SK-N-SH (cell line): ENCODE results near the gene MYH16. TPM values are rescaled to one million over a fixed set of nuclear protein-coding genes. Genes with fewer than 3 reads are reported as not detected.

Source experiments
- CTCF ChIA-PET: fragments of 300-600, 350-600 bp; formaldehyde crosslinking; extraction: SDS; loops from one replicate; lab custom pipeline; 2021; lab: Yijun Ruan, JAX
- POLR2A ChIA-PET: fragments of 350-600 bp; sonication (Branson Sonifier 250); formaldehyde crosslinking; extraction: SDS; loops from one replicate; lab custom pipeline; 2020; ENCODE audit warnings: antibody characterized with exemption, inconsistent platforms; lab: Yijun Ruan, JAX
- DNase-seq: peaks from one replicate; pipeline ENCODE4 v3.0.0; 2012
- H2AFZ ChIP-seq: fragments of 200-600 bp; sonication (generic); 2 replicates; pipeline ENCODE4 v1.8.1; 2016; ENCODE audit warnings: antibody characterized with exemption, mild to moderate bottlenecking, low read depth
- H3F3A ChIP-seq: fragments of 200-600 bp; sonication (generic); replicated peaks from 2 replicates; pipeline ENCODE3; 2016; ENCODE audit warnings: antibody characterized with exemption, mild to moderate bottlenecking; ENCODE audit not compliant: insufficient read depth
- H3K27ac ChIP-seq, 2 experiments: fragments of 200-500 bp in 1 of 2; fragments of 200-600 bp in 1 of 2; sonication (Bioruptor generic) in 1 of 2; sonication (generic), shearing (Covaris generic) in 1 of 2; 2 replicates each; pipeline versions ENCODE4 v1.5.1 to v1.6.1; 2014 to 2016; ENCODE audit warnings: low read depth in 2 of 2, inconsistent platforms in 1 of 2, low read length in 1 of 2, mild to moderate bottlenecking in 1 of 2, mixed read lengths in 1 of 2
- H3K27me3 ChIP-seq: fragments of 200-600 bp; sonication (generic), shearing (Covaris generic); 2 replicates; pipeline ENCODE4 v1.6.1; 2016; ENCODE audit warnings: mixed run types; ENCODE audit not compliant: insufficient read depth
- H3K36me3 ChIP-seq, 2 experiments: fragments of 200-500 bp in 1 of 2; fragments of 200-600 bp in 1 of 2; sonication (Bioruptor generic) in 1 of 2; sonication (generic) in 1 of 2; replicated peaks in 1 of 2; 2 replicates each; pipeline versions ENCODE3 to v1.5.1; 2014 to 2016; ENCODE audit warnings: low read length in 1 of 2, mild to moderate bottlenecking in 1 of 2; ENCODE audit not compliant: insufficient read depth in 2 of 2, control insufficient read depth in 1 of 2
- H3K4me1 ChIP-seq, 2 experiments: fragments of 200-500 bp in 1 of 2; fragments of 200-600 bp in 1 of 2; sonication (Bioruptor generic) in 1 of 2; sonication (generic), shearing (Covaris generic) in 1 of 2; 2 replicates each; pipeline versions ENCODE4 v1.5.1 to v1.6.1; 2014 to 2016; ENCODE audit warnings: low read depth in 1 of 2, low read length in 1 of 2, mixed run types in 1 of 2; ENCODE audit not compliant: insufficient read depth in 2 of 2, control insufficient read depth in 1 of 2
- H3K4me2 ChIP-seq: fragments of 200-600 bp; sonication (generic), shearing (Covaris generic); 2 replicates; pipeline ENCODE4 v1.6.1; 2017; ENCODE audit warnings: mixed run types
- H3K4me3 ChIP-seq, 2 experiments: fragments of 200-500 bp in 1 of 2; fragments of 200-600 bp in 1 of 2; sonication (Bioruptor generic) in 1 of 2; sonication (generic), shearing (Covaris generic) in 1 of 2; 2 replicates each; pipeline versions ENCODE4 v1.5.1 to v1.8.1; 2014 to 2016; ENCODE audit warnings: low read depth in 2 of 2, inconsistent platforms in 1 of 2, low read length in 1 of 2, mild to moderate bottlenecking in 1 of 2, mixed read lengths in 1 of 2, moderate library complexity in 1 of 2
- H3K79me2 ChIP-seq: fragments of 200-600 bp; sonication (generic); 2 replicates; pipeline ENCODE4 v1.8.1; 2017; ENCODE audit warnings: mild to moderate bottlenecking; ENCODE audit not compliant: insufficient read depth
- H3K9ac ChIP-seq: fragments of 200-600 bp; sonication (generic); 2 replicates; pipeline ENCODE4 v1.6.1; 2017; ENCODE audit warnings: mixed run types
- H3K9me2 ChIP-seq: fragments of 200-600 bp; sonication (generic); 2 replicates; pipeline ENCODE4 v1.6.1; 2017; ENCODE audit warnings: mixed run types
- H3K9me3 ChIP-seq: fragments of 200-600 bp; sonication (generic); 2 replicates; pipeline ENCODE4 v1.6.1; 2017; ENCODE audit warnings: mixed run types, mild to moderate bottlenecking, moderate library complexity
- H4K20me1 ChIP-seq: fragments of 200-600 bp; sonication (generic); 2 replicates; pipeline ENCODE4 v1.6.1; 2017; ENCODE audit warnings: mild to moderate bottlenecking, mixed run types; ENCODE audit not compliant: insufficient read depth
- EP300 ChIP-seq, 2 experiments: IDR thresholded peaks; 2 replicates each; pipeline versions ENCODE4 v1.4.0 to v1.6.1; 2012; ENCODE audit warnings: borderline replicate concordance in 1 of 2, low read depth in 1 of 2, low read length in 1 of 2
- EZH2phosphoT487 ChIP-seq: fragments of 200-600 bp; sonication (generic); IDR thresholded peaks from 2 replicates; pipeline ENCODE4 v1.6.1; 2017; ENCODE audit warnings: low read depth, mixed run types, mild to moderate bottlenecking, antibody characterized with exemption, moderate library complexity, borderline replicate concordance
- FOXJ3 ChIP-seq: sonication (generic); formaldehyde crosslinking; IDR thresholded peaks from 2 replicates; pipeline ENCODE4 v1.5.1; 2020; ENCODE audit warnings: mild to moderate bottlenecking, missing genetic modification reagents
- GATA2 ChIP-seq: sonication (generic); formaldehyde crosslinking; IDR thresholded peaks from 2 replicates; pipeline ENCODE4 v1.5.0; 2020; ENCODE audit warnings: mild to moderate bottlenecking, missing genetic modification reagents
- JUND ChIP-seq: IDR thresholded peaks from 2 replicates; pipeline ENCODE4 v1.4.0; 2012
- MXI1 ChIP-seq: IDR thresholded peaks from 2 replicates; pipeline ENCODE4 v1.6.1; 2012; ENCODE audit warnings: mild to moderate bottlenecking, low read depth, low read length, improper control_type of control experiment
- PBX3 ChIP-seq: IDR thresholded peaks from 2 replicates; pipeline ENCODE4; 2012
- RAD21 ChIP-seq: IDR thresholded peaks from 2 replicates; pipeline ENCODE4 v1.6.1; 2012; ENCODE audit warnings: mild to moderate bottlenecking, low read length
- RCOR1 ChIP-seq: fragments of 150-350 bp; IDR thresholded peaks from 2 replicates; pipeline ENCODE4 v1.6.1; 2017; ENCODE audit warnings: antibody characterized with exemption, low read length
- RXRA ChIP-seq: IDR thresholded peaks from 2 replicates; pipeline ENCODE4 v1.4.0; 2012; ENCODE audit warnings: low read depth, mild to moderate bottlenecking, borderline replicate concordance
- SIN3A ChIP-seq: IDR thresholded peaks from 2 replicates; pipeline ENCODE4 v1.6.1; 2012; ENCODE audit warnings: low read depth, mild to moderate bottlenecking, low read length, moderate library complexity, borderline replicate concordance
- SMC3 ChIP-seq: IDR thresholded peaks from 2 replicates; pipeline ENCODE4 v1.6.1; 2012; ENCODE audit warnings: low read depth, low read length, improper control_type of control experiment
- TEAD4 ChIP-seq: IDR thresholded peaks from 2 replicates; pipeline ENCODE4 v1.4.0; 2012; ENCODE audit warnings: mild to moderate bottlenecking, borderline replicate concordance; ENCODE audit not compliant: insufficient read depth
- YY1 ChIP-seq: IDR thresholded peaks from 2 replicates; pipeline ENCODE4 v1.4.0; 2012; ENCODE audit warnings: low read depth, mild to moderate bottlenecking
- WGBS: methylation state at CpG from one replicate; pipeline ENCODE4 v1.1.6; 2017; ENCODE audit warnings: low lambda C conversion rate; 5-methylcytosine and 5-hydroxymethylcytosine counted together
- polyA plus RNA-seq, 3 experiments: library from polyadenylated mRNA; depleted of rRNA; stranded (reverse); fragments of >200 nt; gene quantifications; 2 replicates each; pipeline ENCODE4 v1.2.3, GENCODE V29; 2012
- TF ChIP-seq, protein P1 (sequence below): fragments of 200-600 bp; sonication (generic); IDR thresholded peaks from 2 replicates; pipeline ENCODE4 v1.6.1; 2017; ENCODE audit warnings: antibody characterized with exemption, mild to moderate bottlenecking, moderate library complexity

The MYH16 gene
- polyA plus RNA-seq, 1 of the 3 experiments (the other 2 are of a cell fraction): 0.41 TPM

GRCh38 chr7:99310004-99310403 lies 37.4 kb downstream of the MYH16 start:
- Histone ChIP-seq H4K20me1 (no peaks in the 10 kb centered on the region), H3K9ac (no peak overlapping the region), H3K4me2 (no peak overlapping the region), H3K36me3 (peaks cover 0 to 5% of the 10 kb centered on the region in 2 experiments), H3K79me2 (no peaks in the 10 kb centered on the region), H3K27ac (no peak overlapping the region), H3K4me3 (no peak overlapping the region), H2AFZ (no peak overlapping the region), H3F3A (peaks cover 4% of the 10 kb centered on the region), H3K9me2 (no peaks in the 10 kb centered on the region), H3K9me3 (no peaks in the 10 kb centered on the region), H3K27me3 (no peaks in the 10 kb centered on the region), H3K4me1 (no peaks in the 10 kb centered on the region)
- no peak for DNase-seq
- TF ChIP-seq PBX3 (no peak), SIN3A (no peak)
- POLR2A ChIA-PET: interaction anchor here (0.7 kb wide), 1 partner anchor 15 kb away, joined by 3 read pairs; the partner anchor contains the start of gene ARPC1A
- CTCF ChIA-PET: interaction anchor here (0.6 to 9.8 kb wide), 5 partner anchors 8 to 271 kb away, joined by 3 to 146 read pairs (median 3); partner anchors contain the start of gene ARPC1A
- WGBS: 92% methylated on average over 4 of the region's 4 CpGs

DNA sequence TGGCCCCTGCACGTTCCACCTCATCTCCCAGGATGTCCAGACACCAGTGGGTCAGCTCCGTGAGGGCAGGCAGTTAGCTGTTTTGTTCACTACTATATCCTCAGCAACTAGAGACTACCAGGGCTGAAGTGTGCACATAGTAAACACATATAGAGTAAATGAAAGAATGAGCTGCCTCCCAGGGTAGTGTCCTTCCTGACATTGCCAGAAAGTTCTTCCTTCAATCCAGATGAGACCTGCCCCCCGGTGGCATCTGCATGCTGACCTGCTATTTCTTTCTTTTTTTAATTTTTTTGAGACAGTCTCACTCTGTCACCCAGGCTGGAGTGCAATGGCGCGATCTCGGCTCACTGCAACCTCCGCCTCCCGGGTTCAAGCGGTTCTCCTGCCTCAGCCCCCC lies 39.1 kb downstream of the MYH16 start:
- H3K27me3 ChIP-seq: no peaks in the 10 kb centered on the region
- H3K27ac ChIP-seq: no peak overlapping the region
- H3K9me2 ChIP-seq: no peaks in the 10 kb centered on the region
- H3K4me2 ChIP-seq: no peak overlapping the region
- peaks cover 0 to 5% of the 10 kb centered on the region in 2 experiments for H3K36me3 ChIP-seq
- H3K79me2 ChIP-seq: no peaks in the 10 kb centered on the region
- H2AFZ ChIP-seq: no peak overlapping the region
- H3K4me1 ChIP-seq: no peaks in the 10 kb centered on the region
- H3K9ac ChIP-seq: no peak overlapping the region
- CTCF ChIA-PET: interaction anchor here (0.7 to 9.8 kb wide), 14 partner anchors 9 to 282 kb away, joined by 3 to 146 read pairs (median 6); no protein-coding TSS in a partner anchor
- no peak overlapping the region for H3K4me3 ChIP-seq
- DNase-seq: no peak
- WGBS: 88% methylated on average over 9 of the region's 9 CpGs
- no peaks in the 10 kb centered on the region for H4K20me1 ChIP-seq
- TF ChIP-seq, protein P1, sequence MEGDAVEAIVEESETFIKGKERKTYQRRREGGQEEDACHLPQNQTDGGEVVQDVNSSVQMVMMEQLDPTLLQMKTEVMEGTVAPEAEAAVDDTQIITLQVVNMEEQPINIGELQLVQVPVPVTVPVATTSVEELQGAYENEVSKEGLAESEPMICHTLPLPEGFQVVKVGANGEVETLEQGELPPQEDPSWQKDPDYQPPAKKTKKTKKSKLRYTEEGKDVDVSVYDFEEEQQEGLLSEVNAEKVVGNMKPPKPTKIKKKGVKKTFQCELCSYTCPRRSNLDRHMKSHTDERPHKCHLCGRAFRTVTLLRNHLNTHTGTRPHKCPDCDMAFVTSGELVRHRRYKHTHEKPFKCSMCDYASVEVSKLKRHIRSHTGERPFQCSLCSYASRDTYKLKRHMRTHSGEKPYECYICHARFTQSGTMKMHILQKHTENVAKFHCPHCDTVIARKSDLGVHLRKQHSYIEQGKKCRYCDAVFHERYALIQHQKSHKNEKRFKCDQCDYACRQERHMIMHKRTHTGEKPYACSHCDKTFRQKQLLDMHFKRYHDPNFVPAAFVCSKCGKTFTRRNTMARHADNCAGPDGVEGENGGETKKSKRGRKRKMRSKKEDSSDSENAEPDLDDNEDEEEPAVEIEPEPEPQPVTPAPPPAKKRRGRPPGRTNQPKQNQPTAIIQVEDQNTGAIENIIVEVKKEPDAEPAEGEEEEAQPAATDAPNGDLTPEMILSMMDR: peak; percentile 15; the same call in 1 of the 2 replicates
- TF ChIP-seq RXRA: no peak
- POLR2A ChIA-PET: no interaction called here
- peaks cover 4% of the 10 kb centered on the region for H3F3A ChIP-seq
- H3K9me3 ChIP-seq: no peaks in the 10 kb centered on the region

- ChIA-PET POLR2A (no interaction called here), CTCF (interaction anchor here (0.6 to 9.8 kb wide), 45 partner anchors 8 to 422 kb away, joined by 3 to 146 read pairs (median 4); no protein-coding TSS in a partner anchor)
- Histone ChIP-seq H3K4me1 (no peaks in the 10 kb centered on the region), H3K27me3 (no peaks in the 10 kb centered on the region), H3K4me3 (peak overlapping the region in 1 of 2 experiments; percentile 4; a peak in 1 of 4 replicates), H2AFZ (peak overlapping the region; percentile 18; the same call in 1 of the 2 replicates), H3K9ac (no peak overlapping the region), H3K36me3 (peaks cover 0 to 5% of the 10 kb centered on the region in 2 experiments), H3K79me2 (no peaks in the 10 kb centered on the region), H3K9me2 (no peaks in the 10 kb centered on the region), H4K20me1 (no peaks in the 10 kb centered on the region), H3K9me3 (no peaks in the 10 kb centered on the region), H3K4me2 (no peak overlapping the region), H3F3A (peaks cover 4% of the 10 kb centered on the region), H3K27ac (no peak overlapping the region)
- WGBS: 48% methylated on average over 16 of the region's 16 CpGs
- DNase-seq: peak; percentile 78
- TF ChIP-seq SMC3: peak; percentile 96
- TF ChIP-seq TEAD4: no peak
- TF ChIP-seq JUND: no peak
- TF ChIP-seq, protein P1: peak; percentile 99
- TF ChIP-seq YY1: no peak
- TF ChIP-seq FOXJ3: no peak
- no peak for TF ChIP-seq MXI1
- TF ChIP-seq RCOR1: no peak
- TF ChIP-seq EZH2phosphoT487: no peak
- TF ChIP-seq GATA2 (CRISPR knock-in tag): no peak
- TF ChIP-seq EP300 (IDR thresholded peaks at IDR 0.05; ENCODE audit: borderline replicate concordance in 1 of 2, low read depth in 1 of 2, low read length in 1 of 2): no peak
- peak; percentile 94 for TF ChIP-seq RAD21
Observed at GRCh38 chr7:99312316-99313203, 39.9 kb downstream of the MYH16 start.
